IPS DF 6.9 (cell line): ENCODE data around the gene MAP2.

Experiments
- DNase-seq: peaks from one replicate; pipeline ENCODE4 v3.0.0-alpha.2; 2013; ENCODE audit warnings: low read depth, low spot score
- H3K27ac ChIP-seq: one replicate; pipeline ENCODE4 v1.5.1; 2013; ENCODE audit warnings: low read length, control low read depth
- H3K27me3 ChIP-seq: 2 replicates; pipeline ENCODE4 v1.6.1; 2013; ENCODE audit warnings: mild to moderate bottlenecking, low read length; ENCODE audit not compliant: control insufficient read depth, insufficient read depth
- H3K36me3 ChIP-seq: 2 replicates; pipeline ENCODE4 v1.6.1; 2013; ENCODE audit warnings: low read length; ENCODE audit not compliant: control insufficient read depth, insufficient read depth
- H3K4me1 ChIP-seq: 2 replicates; pipeline ENCODE4 v1.6.1; 2013; ENCODE audit warnings: low read length; ENCODE audit not compliant: control insufficient read depth, insufficient read depth
- H3K4me3 ChIP-seq: 2 replicates; pipeline ENCODE4 v1.5.1; 2013; ENCODE audit warnings: mild to moderate bottlenecking, low read length
- H3K9me3 ChIP-seq: 2 replicates; pipeline ENCODE4 v1.6.1; 2013; ENCODE audit warnings: low read length, inconsistent platforms; ENCODE audit not compliant: control insufficient read depth, insufficient read depth
- WGBS: extraction: QIAGEN DNeasy Blood & Tissue Kit; methylation state at CpG from one replicate; pipeline ENCODE4 v1.1.7; 2013; ENCODE audit warnings: mixed read lengths, missing lambda C conversion rate; ENCODE audit not compliant: insufficient read length, insufficient coverage; 5-methylcytosine and 5-hydroxymethylcytosine counted together

MAP2 gene

DNA sequence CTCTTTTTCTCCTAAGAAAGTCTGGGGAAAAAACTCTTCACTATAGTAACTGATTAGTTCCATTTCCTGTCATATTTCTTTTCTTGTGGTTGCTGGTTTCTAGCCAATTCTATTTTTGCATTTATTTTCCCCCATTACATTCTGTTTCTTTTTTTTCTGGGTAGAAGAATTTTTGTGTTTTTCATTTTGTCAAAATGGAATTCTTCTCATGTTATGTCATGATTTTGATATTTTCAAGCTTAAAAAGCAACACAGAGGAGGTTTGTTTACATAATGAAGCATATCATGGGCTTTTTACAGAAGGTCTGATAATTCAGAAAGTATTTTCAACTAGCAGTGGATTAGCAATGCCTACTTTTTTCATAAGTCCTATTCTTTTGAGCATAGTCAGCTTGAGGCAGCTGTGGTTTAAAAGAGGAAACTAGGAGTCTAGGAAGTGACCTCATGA is 102.0 kb downstream of the MAP2 start:
- no peak for DNase-seq
- no peaks in the 10 kb centered on the region for H3K27me3 ChIP-seq
- no peak overlapping the region for H3K27ac ChIP-seq
- no peaks in the 10 kb centered on the region for H3K36me3 ChIP-seq
- no peak overlapping the region for H3K4me3 ChIP-seq
- H3K4me1 ChIP-seq, result no peaks in the 10 kb centered on the region
- H3K9me3 ChIP-seq, result no peaks in the 10 kb centered on the region

DNA sequence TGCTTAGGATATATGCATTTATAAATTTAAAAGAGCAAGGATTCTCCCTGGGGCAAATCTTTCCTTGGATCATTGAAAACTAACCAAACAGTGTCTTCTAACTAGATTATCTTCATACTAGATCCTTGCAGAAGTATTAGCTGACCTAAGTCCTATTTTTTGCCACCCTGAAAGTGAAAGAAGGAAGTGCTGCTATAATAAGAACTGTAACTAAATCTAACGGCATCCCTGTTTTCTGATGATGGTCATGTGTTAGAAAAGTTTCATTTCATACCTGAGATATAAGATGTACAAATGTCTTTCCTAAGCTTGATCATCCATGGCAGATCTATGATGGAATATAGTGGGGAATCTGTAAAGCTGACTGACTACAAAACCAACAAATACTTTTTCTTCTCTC is 102.7 kb downstream of the MAP2 start:
- no peak for DNase-seq

DNA sequence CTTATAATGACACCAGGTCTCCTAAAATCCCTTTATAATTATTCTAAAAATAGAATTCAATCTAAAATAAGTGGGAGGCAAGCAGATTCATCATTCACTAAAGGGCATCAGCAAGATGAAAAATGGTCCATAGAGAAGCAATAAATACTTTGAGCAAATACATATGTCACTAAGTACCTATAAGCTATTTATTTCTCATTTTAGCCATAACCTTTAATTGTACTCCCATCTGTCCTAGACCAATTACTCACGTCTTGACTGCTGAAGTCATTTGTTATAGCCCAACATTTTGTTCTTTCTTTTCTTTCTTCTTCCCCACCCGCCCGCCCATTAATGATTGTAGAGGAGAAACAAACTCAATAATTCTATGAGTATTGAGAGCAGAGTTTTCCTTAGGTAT is 105.7 kb downstream of the MAP2 start:
- no peak for DNase-seq
- Histone ChIP-seq H3K27me3 (no peaks in the 10 kb centered on the region), H3K9me3 (no peaks in the 10 kb centered on the region), H3K36me3 (no peaks in the 10 kb centered on the region), H3K27ac (no peak overlapping the region), H3K4me3 (no peak overlapping the region), H3K4me1 (no peaks in the 10 kb centered on the region)
- no CpG with 5 or more reads among the region's 3 CpGs for WGBS

More for the DNA sequence above, 102.7 kb downstream of the MAP2 start:
- Histone ChIP-seq H3K9me3 (no peaks in the 10 kb centered on the region), H3K4me1 (no peaks in the 10 kb centered on the region), H3K27ac (no peak overlapping the region), H3K27me3 (no peaks in the 10 kb centered on the region), H3K36me3 (no peaks in the 10 kb centered on the region), H3K4me3 (no peak overlapping the region)
- WGBS, result no CpG with 5 or more reads among the region's 1 CpG

DNA sequence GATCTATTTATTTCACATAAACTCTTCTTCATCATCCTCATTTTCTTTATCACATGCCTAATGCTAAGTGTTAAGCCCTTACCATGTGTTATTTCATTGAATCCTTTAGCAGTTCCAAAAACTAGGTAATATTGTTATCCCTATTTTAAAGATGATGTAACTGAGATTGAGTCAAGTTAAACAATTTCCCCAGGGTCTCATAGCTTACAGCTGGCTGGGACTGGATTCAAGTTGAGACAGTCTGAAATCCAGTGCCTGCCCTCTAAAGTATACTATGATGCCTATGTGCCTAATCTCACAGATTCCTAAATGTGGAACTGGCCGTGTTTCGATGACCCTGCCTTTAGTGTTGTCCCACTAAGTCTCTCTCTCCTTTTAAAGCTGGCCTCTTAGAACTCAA is 108.5 kb downstream of the MAP2 start:
- Histone ChIP-seq H3K4me3 (no peak overlapping the region), H3K4me1 (no peaks in the 10 kb centered on the region), H3K36me3 (no peaks in the 10 kb centered on the region), H3K27ac (no peak overlapping the region), H3K9me3 (no peaks in the 10 kb centered on the region), H3K27me3 (no peaks in the 10 kb centered on the region)
- no CpG with 5 or more reads among the region's 2 CpGs for WGBS
- no peak for DNase-seq

DNA sequence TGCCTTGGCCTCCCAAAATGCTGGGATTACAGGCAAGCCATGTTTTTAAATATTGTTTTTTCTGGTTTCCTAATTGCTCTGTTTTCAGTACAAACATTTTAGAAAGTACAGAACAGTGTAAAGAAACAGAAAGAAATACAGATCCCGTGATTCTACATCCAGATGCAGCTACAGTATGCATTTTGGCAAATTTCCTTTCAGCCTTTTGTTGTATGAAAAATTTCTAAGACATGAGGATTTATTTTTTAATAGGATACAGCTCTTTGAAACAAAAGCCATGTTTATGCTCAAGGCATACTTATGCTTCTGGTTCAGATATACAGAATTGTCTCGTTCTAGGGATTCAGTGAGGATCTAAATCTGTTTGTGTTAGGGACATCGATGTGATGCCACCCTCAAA is 109.5 kb downstream of the MAP2 start:
- no peak for DNase-seq
- Histone ChIP-seq H3K4me3 (no peak overlapping the region), H3K4me1 (no peaks in the 10 kb centered on the region), H3K36me3 (no peaks in the 10 kb centered on the region), H3K9me3 (no peaks in the 10 kb centered on the region), H3K27ac (no peak overlapping the region), H3K27me3 (no peaks in the 10 kb centered on the region)
- no CpG with 5 or more reads among the region's 3 CpGs for WGBS

DNA sequence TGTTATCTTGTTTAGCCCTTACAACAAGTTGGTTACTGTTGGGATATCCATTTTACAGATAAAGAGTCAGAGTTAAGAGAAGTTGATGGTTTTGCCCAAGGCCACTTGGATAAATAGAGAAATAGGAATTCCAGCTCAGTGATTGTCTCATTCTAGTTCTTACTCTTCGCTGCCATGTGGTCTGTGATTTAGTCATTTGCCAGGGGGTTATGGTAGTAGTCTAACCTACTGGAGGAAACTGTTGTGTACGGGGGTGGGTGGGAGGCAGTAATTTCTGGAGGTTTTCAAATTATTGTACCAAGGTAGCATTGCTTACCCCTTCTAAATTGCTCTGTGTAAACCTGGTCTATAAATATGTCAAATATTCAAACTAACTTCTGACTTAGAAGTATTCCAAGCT is 110.4 kb downstream of the MAP2 start:
- Histone ChIP-seq H3K4me1 (no peaks in the 10 kb centered on the region), H3K27me3 (no peaks in the 10 kb centered on the region), H3K4me3 (no peak overlapping the region), H3K27ac (no peak overlapping the region), H3K9me3 (no peaks in the 10 kb centered on the region), H3K36me3 (no peaks in the 10 kb centered on the region)
- WGBS, result no CpG with 5 or more reads among the region's 2 CpGs
- no peak for DNase-seq

DNA sequence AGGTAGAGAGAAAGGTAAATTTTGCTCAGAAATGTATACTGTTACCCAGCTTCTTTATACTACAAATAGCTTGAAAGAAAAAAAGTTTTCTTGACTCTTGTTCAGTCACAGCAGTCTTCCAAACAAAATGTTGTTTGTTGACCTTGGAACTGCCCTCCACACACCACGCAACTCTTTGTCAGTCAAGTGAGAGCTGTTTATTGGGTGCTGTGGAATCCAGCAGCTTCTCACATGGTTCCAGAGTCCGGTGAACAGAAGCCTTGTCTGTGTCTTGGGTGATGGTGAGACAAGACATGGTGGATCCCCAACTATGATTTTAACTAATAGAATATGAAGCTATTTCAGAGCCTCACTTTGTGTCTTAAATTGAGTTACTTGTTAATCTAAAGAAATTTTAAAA is 112.5 kb downstream of the MAP2 start:
- no peaks in the 10 kb centered on the region for H3K9me3 ChIP-seq
- no peak for DNase-seq
- no peaks in the 10 kb centered on the region for H3K4me1 ChIP-seq
- H3K36me3 ChIP-seq, result no peaks in the 10 kb centered on the region
- H3K27ac ChIP-seq, result no peak overlapping the region
- WGBS, result no CpG with 5 or more reads among the region's 2 CpGs
- H3K4me3 ChIP-seq, result no peak overlapping the region
- no peaks in the 10 kb centered on the region for H3K27me3 ChIP-seq

DNA sequence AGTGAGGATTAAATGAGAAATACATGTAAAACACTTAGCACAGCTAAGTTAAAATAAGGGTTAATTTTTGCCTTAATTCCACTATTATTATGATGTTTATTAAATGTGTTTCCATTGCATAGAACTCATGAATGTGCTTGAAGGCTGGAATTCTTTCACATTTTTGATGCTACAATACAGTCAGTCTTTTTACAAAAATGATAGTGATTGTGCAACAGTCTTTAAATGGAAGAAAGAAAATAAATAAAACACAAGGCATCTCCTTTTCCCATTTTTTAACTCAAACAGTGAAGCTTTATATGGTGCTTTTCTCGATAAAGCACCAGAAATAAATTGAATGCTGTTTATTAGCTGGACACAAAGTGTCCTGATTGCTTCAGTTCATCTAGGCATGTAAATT is 123.9 kb downstream of the MAP2 start:
- no peaks in the 10 kb centered on the region for H3K4me1 ChIP-seq
- no CpG with 5 or more reads among the region's 1 CpG for WGBS
- no peaks in the 10 kb centered on the region for H3K9me3 ChIP-seq
- no peak overlapping the region for H3K4me3 ChIP-seq
- DNase-seq, result no peak
- no peaks in the 10 kb centered on the region for H3K27me3 ChIP-seq
- no peaks in the 10 kb centered on the region for H3K36me3 ChIP-seq
- H3K27ac ChIP-seq, result no peak overlapping the region

DNA sequence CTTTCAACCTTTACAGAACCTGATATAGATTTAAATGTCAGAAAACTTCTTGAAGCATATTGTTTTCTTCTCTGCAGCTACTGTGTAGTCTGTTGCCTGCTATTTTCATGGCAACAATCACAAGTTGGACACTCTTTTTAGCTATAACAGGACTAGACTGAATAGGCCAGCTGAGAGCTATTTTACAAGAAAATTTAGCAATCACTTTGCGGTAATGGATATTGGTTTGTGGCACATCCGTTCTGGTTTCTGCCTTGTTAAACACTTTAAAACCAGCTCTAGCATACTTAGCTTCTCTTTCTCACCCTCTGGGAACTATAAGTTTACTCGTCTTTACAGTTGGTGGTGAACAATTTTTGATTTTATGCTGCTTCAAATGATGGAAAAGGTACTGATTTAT is 125.7 kb downstream of the MAP2 start:
- Histone ChIP-seq H3K36me3 (no peaks in the 10 kb centered on the region), H3K27ac (no peak overlapping the region), H3K4me1 (no peaks in the 10 kb centered on the region), H3K9me3 (no peaks in the 10 kb centered on the region), H3K27me3 (no peaks in the 10 kb centered on the region), H3K4me3 (no peak overlapping the region)
- no CpG with 5 or more reads among the region's 3 CpGs for WGBS
- DNase-seq, result no peak

DNA sequence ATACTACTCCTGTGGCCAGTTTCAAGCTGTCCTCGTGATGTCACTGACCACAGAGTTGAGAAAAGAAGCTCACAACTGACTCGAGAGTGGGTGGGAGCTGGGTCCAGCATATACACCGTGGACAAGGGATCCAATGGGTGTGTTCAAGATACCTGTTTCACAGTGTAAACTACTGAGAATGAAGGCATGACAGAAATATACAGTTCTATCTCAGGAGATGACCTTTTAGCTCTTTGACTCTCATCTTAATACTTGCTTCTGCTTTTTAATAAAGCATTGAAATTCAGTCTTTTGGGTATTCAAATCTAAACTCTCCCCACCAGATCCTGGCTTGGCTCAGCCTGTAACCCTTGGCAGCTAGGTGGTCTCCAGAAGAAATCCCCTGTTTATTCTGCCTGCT is 130.1 kb downstream of the MAP2 start:
- no CpG with 5 or more reads among the region's 3 CpGs for WGBS
- Histone ChIP-seq H3K27me3 (no peaks in the 10 kb centered on the region), H3K4me3 (no peak overlapping the region), H3K9me3 (no peaks in the 10 kb centered on the region), H3K36me3 (no peaks in the 10 kb centered on the region), H3K27ac (no peak overlapping the region), H3K4me1 (no peaks in the 10 kb centered on the region)
- DNase-seq, result no peak

DNA sequence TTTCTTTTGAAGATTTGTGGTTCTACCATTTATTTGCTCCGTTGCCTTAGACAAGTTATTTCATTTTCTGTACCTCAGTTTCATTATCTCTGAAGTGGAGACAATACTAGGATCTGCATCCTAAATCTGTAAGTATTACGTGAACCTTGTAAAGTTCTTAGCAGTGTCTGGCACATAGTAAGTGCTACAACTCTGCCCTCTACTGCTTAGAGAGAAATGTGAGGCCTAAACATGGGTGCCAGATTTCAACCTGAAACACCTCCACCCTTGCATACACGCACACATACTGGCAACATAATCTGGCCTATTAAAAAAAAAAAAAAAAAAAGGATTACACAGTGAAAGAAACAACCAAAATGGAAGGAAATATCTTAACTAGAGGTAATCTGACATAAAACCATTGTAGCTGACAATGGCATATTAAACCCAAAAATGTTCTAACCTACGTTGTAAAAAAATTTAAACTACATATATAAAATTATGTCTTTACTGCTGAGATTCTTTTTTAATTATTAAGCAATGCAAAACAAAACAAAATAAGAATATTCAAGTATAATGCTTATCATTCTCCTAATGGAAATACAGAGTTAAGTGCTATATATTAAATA is 132.6 kb downstream of the MAP2 start:
- WGBS, result no CpG with 5 or more reads among the region's 4 CpGs
- Histone ChIP-seq H3K27me3 (no peaks in the 10 kb centered on the region), H3K36me3 (no peaks in the 10 kb centered on the region), H3K27ac (no peak overlapping the region), H3K9me3 (no peaks in the 10 kb centered on the region), H3K4me3 (no peak overlapping the region), H3K4me1 (no peaks in the 10 kb centered on the region)
- DNase-seq, result no peak
